HG03060 (cell line): ENCODE measurements around the gene PLET1.

Experiments
- ATAC-seq: cut with Tn5 transposase; IDR thresholded peaks from one replicate; pipeline ENCODE4 v1.9.1; 2021; ENCODE audit warnings: low read depth, moderate number of reproducible peaks; ENCODE audit not compliant: unreplicated experiment

Gene PLET1

GRCh38 chr11:112285841-112286311 is 25.2 kb upstream of the PLET1 start:
- ATAC-seq, result no peak

GRCh38 chr11:112281726-112282125 is 21.1 kb upstream of the PLET1 start:
- ATAC-seq, result no peak

- peak; percentile 63 for ATAC-seq
Measured at GRCh38 chr11:112280268-112281126, 19.8 kb upstream of the PLET1 start.

GRCh38 chr11:112279901-112280267 is 19.2 kb upstream of the PLET1 start:
- no peak for ATAC-seq

GRCh38 chr11:112278803-112279202 is 18.1 kb upstream of the PLET1 start:
- no peak for ATAC-seq

GRCh38 chr11:112277941-112278340 is 17.3 kb upstream of the PLET1 start:
- no peak for ATAC-seq

- no peak for ATAC-seq
Measured at GRCh38 chr11:112277029-112277428, 16.4 kb upstream of the PLET1 start.

GRCh38 chr11:112274007-112274783 is 13.5 kb upstream of the PLET1 start:
- ATAC-seq, result no peak

GRCh38 chr11:112273066-112273465 is 12.4 kb upstream of the PLET1 start:
- ATAC-seq, result no peak

- ATAC-seq, result no peak
Measured at GRCh38 chr11:112271242-112271641, 10.6 kb upstream of the PLET1 start.

GRCh38 chr11:112270551-112271180 is 10.0 kb upstream of the PLET1 start:
- no peak for ATAC-seq

- no peak for ATAC-seq
Measured at GRCh38 chr11:112269139-112269538, 8.5 kb upstream of the PLET1 start.

GRCh38 chr11:112268406-112268805 is 7.7 kb upstream of the PLET1 start:
- ATAC-seq, result no peak

GRCh38 chr11:112267188-112267591 is 6.5 kb upstream of the PLET1 start:
- no peak for ATAC-seq

GRCh38 chr11:112266410-112266778 is 5.7 kb upstream of the PLET1 start:
- no peak for ATAC-seq

- ATAC-seq, result no peak
Measured at GRCh38 chr11:112265659-112266409, 5.2 kb upstream of the PLET1 start.

GRCh38 chr11:112255067-112255720 is 5.5 kb downstream of the PLET1 start:
- no peak for ATAC-seq

GRCh38 chr11:112253605-112254242 is 6.9 kb downstream of the PLET1 start:
- ATAC-seq, result no peak

- no peak for ATAC-seq
Measured at GRCh38 chr11:112249871-112250610, 10.6 kb downstream of the PLET1 start.
